Measurements from ENCODE around the gene ZBTB47.

Gene ZBTB47

DNA sequence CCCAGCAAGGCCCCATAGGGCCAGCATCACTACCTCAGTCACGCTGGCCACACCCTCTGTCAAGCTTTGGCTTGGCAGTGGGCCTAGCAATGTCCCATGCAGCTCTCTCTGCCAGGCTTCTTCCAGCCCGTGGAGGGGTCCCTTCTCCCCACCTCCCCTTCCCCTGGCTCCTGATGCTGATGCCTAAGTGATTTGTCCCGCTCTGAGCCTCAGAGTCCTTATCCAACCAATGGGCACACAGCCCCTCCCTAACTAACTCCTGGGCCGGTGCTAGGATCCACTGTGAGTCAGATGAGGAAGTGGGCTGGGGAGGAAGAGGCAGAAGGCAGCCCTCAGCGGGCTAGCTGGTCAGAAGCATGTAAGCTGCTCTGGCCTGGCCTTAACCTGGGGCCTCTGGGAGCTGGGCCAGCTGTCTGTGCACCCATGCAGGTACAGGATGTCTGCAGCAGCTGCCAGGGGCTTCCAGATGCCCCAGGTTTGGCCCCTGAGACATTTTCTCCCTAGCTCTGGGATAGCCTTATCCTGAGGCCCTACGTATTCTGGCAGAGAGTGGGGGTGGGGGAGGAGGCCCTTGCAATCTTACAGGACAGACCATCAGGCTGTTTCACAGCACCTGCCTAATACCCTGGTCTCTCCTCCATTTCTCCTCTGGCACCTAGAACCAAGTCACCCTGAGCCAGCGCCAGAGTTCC, 740 bp upstream of the ZBTB47 start:
- DNase-seq (ENCODE audit: low read depth), result no peak

GRCh38 chr3:42653303-42653559, 266 bp upstream of the ZBTB47 start:
- no peak for DNase-seq (ENCODE audit: low read depth)

GRCh38 chr3:42654331-42655201, 1.1 kb downstream of the ZBTB47 start:
- no peak for DNase-seq (ENCODE audit: low read depth)

DNA sequence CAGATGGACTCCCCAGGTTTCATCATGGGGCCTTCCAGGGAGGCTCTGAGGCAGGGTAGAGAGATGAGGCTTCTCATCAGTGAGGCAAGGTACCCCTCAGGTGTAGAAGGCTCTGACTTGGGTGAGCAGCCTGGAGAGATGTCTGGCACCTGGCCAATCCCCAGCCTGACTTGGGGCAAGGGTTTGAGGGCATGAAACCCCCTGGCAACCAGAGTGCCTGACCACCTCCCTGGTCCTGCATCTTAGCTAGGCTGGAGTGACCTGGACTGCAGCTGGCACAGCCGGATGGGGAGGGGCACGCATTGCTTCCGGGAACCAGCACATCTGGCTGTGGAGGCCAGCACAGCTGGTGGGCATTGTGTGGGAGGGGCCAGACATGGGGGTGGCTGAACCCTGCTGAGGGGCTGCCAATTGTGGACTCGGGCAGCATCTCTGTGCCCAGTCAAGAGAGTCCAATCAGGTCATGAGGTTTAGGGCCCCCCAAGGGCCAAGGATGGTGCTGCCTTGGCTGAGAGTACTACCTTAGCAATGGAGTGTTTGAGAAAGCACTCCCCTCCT, 1.9 kb downstream of the ZBTB47 start:
- no peak for DNase-seq (ENCODE audit: low read depth)

GRCh38 chr3:42655980-42656679, 2.6 kb downstream of the ZBTB47 start:
- DNase-seq (ENCODE audit: low read depth), result no peak

GRCh38 chr3:42656680-42657610, 3.4 kb downstream of the ZBTB47 start:
- no peak for DNase-seq (ENCODE audit: low read depth)

GRCh38 chr3:42657675-42658074, 4.2 kb downstream of the ZBTB47 start:
- DNase-seq (ENCODE audit: low read depth), result no peak

GRCh38 chr3:42658091-42658770, 4.7 kb downstream of the ZBTB47 start:
- DNase-seq (ENCODE audit: low read depth), result no peak

DNA sequence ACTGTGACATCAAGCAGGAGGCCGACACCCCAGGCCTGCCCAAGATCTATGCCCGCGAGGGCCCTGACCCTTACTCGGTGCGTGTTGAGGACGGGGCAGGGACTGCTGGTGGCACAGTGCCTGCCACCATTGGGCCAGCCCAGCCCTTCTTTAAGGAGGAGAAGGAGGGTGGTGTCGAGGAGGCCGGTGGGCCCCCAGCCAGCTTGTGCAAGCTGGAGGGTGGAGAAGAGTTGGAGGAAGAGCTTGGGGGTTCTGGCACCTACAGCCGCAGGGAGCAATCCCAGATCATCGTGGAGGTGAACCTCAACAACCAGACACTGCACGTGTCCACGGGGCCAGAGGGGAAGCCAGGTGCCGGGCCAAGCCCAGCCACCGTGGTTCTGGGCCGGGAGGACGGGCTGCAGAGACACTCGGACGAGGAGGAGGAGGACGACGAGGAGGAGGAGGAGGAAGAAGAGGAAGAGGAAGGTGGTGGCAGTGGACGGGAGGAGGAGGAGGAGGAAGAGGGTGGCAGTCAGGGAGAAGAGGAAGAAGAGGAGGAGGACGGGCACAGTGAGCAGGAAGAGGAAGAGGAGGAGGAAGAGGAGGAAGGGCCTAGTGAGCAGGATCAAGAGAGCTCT, 5.4 kb downstream of the ZBTB47 start:
- DNase-seq (ENCODE audit: low read depth), result no peak

GRCh38 chr3:42659451-42660130, 6.1 kb downstream of the ZBTB47 start:
- no peak for DNase-seq (ENCODE audit: low read depth)

DNA sequence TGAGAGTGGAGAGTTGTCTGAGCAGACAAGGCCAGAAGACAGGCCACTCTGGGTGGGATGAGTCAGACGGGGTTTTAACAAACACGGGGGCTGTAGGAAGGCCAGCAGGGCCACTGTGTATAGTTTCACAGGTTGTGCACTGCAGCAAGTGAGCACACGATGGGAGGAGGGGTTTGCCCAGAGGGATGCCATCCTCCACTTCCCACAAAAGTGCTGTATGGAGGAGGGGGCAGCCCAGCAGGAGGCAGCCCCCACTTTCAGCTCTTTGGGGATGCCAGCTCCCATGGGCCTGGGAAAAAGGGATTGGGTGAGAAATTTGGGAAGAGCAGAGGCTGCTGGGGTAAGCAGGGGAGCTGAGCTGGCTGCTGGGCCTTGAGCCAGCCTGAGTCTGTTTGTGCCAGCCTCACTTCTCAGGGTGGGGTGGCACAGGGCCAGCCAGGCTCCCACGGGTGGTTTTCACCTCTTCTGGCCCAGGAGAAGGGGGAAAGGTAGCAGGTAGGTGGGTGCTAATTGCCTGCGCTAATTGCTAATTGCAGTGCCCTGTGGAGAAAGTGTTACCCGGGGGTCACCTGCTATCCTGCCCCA, 6.7 kb downstream of the ZBTB47 start:
- no peak for DNase-seq (ENCODE audit: low read depth)

DNA sequence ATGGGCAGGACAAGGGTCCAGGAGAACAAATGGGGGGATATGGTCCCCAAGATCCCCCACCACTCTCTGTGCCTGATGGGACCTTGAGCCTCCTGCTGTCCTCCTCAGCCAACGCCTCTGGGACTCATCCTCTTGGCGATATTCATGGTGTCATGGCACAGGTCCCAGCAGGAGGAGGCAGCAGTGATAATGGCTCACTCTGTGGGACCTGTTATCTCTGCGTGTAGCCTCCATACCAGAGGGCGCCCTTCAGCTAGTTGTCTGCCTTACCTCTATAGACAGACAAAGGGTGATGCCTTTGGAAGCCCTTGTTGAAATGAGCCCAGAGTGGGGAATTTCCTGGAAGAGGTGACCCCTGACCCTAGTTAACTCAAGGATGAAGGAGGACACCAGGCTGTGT, 7.4 kb downstream of the ZBTB47 start:
- no peak for DNase-seq (ENCODE audit: low read depth)

- DNase-seq (ENCODE audit: low read depth), result no peak
Measured at GRCh38 chr3:42661593-42662022, 8.1 kb downstream of the ZBTB47 start.

- DNase-seq (ENCODE audit: low read depth), result no peak
Measured at GRCh38 chr3:42662037-42662812, 8.7 kb downstream of the ZBTB47 start.

DNA sequence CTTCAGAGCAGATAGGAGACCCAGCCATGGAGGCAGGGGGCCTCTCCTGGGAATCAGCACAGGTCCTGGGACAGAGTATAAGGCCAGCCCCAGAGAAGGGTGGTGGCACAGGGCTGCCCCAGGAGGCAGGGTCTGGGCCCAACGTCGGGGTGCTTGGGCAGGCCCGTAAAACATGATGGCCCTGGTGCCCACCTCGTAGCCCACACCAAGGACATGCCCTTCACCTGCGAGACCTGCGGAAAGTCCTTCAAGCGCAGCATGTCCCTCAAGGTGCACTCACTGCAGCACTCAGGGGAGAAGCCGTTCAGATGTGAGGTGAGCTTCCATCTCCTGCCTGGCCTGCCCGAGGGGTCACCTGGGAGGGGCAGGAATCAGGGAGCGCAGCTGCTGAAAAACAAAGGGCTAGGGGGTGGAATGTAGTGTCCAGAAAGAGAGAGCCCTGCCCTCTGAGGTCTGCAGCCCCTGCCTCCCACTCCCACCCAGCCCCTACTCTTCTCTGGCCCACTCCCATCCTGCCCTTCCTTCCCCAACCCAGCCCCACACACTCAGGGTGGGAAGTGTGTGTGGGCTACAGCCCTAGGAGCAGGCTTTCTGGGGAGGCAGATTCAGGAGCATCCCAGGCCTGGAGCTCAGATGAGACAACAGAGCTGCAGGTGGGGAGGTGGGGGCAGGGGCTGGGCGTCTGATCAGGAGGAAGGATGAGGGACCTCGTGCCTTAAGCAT, 9.5 kb downstream of the ZBTB47 start:
- DNase-seq (ENCODE audit: low read depth), result no peak

DNA sequence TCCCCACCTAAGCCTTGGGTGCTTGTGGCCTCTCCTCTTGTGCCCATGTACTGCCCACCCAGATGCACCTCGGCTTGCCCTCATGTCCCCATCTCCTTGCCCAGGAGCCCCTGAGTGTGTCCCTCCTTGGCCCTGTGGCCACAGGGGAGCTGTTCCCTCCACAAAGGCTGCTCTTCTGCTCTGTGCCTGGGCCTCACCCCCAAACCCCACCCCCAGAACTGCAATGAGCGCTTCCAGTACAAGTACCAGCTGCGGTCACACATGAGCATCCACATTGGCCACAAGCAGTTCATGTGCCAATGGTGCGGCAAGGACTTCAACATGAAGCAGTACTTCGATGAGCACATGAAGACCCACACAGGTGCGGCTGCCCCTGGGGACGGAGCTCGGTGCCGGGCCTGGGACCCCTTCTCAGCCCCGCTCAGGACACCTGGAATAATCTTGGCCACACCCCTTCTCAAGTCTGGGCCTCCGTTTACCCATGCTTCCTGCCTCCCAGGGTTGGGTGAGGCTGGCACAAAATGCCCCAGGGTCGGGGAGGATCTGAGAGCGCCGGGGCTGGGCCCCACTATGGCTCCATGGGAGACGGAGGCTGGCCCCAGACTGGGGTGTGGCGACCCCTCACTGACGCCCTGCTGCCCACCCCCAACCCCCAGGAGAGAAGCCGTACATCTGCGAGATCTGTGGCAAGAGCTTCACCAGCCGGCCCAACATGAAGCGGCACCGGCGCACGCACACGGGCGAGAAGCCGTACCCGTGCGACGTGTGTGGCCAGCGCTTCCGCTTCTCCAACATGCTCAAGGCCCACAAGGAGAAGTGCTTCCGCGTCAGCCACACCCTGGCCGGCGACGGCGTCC, 10.3 kb downstream of the ZBTB47 start:
- no peak for DNase-seq (ENCODE audit: low read depth)

DNA sequence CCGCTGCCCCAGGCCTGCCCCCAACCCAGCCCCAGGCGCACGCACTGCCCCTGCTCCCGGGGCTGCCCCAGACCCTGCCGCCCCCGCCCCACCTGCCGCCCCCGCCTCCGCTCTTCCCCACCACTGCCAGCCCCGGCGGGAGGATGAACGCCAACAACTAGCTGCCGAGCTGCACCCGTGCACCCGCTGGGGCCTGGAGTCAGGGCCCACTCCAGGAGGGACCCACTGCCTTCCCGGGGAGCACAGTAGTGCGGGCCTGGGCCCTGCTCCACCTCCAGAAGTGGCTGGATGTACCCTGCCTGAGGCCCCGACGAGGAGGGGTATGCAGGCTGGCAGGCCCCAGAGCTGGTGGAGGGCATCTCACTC, 10.9 kb downstream of the ZBTB47 start:
- no peak for DNase-seq (ENCODE audit: low read depth)

Data from stimulated activated CD8-positive, alpha-beta memory T cell treated with anti-CD3 and anti-CD28 coated beads, Interleukin-12 subunit alpha, Interleukin-12 subunit beta, amount 100 ng/mL, for 1 hour (primary cell).